Body of pancreas (tissue), 4 donors: ENCODE results near the gene ADRA2C. TPM values are rescaled to one million over a fixed set of nuclear protein-coding genes. Genes with fewer than 3 reads are reported as not detected.

Experiments used
- ATAC-seq: fragments of 150-250 bp; one replicate; pipeline ENCODE4 v1.9.1; 2016
- DNase-seq, 4 donors: peaks; one replicate each; pipeline ENCODE4 v3.0.0-alpha.2; 2019
- H3K27ac ChIP-seq, 4 donors: fragments of 200-600 bp; sonication (generic); 1 replicate in 3 of 4; 2 replicates in 1 of 4; pipeline versions ENCODE4 v1.5.1 to v1.6.1; 2016 to 2019; ENCODE audit warnings: mild to moderate bottlenecking in 1 of 4, mixed read lengths in 1 of 4, moderate library complexity in 1 of 4
- H3K27me3 ChIP-seq, 2 donors: fragments of 200-600 bp; sonication (generic); one replicate each; pipeline ENCODE4 v1.6.0; 2016; ENCODE audit warnings: mild to moderate bottlenecking in 1 of 2
- H3K36me3 ChIP-seq, 2 donors: fragments of 200-600 bp; sonication (generic); replicated peaks in 1 of 2; 2 replicates each; pipeline ENCODE4 v1.5.1; 2016; ENCODE audit warnings: low read depth in 2 of 2; ENCODE audit not compliant: insufficient read depth in 1 of 2
- H3K4me1 ChIP-seq: fragments of 200-600 bp; sonication (generic); one replicate; pipeline ENCODE4 v1.6.0; 2016
- H3K4me3 ChIP-seq, 2 donors: fragments of 200-600 bp; sonication (generic); 1 replicate in 1 of 2; 2 replicates in 1 of 2; pipeline ENCODE4 v1.5.1; 2016 to 2019
- H3K9me3 ChIP-seq, 3 donors: fragments of 200-600 bp; sonication (generic); 1 replicate in 2 of 3; 2 replicates in 1 of 3; pipeline ENCODE4 v1.5.1; 2016
- CTCF ChIP-seq, 7 experiments: fragments of 450-650 bp in 4 of 7; fragments of 200-600 bp in 3 of 7; sonication (generic) in 3 of 7; IDR thresholded peaks; one replicate each; pipeline ENCODE4 v1.5.1; 2016 to 2019; ENCODE audit warnings: antibody characterized with exemption in 7 of 7
- POLR2A ChIP-seq, 3 donors: fragments of 450-650 bp; IDR thresholded peaks; one replicate each; pipeline ENCODE4 v1.6.1; 2016; ENCODE audit warnings: antibody characterized with exemption in 3 of 3, mild to moderate bottlenecking in 2 of 3
- WGBS, 2 donors: methylation state at CpG; one replicate each; pipeline ENCODE4 v1.1.5; 2017; 5-methylcytosine and 5-hydroxymethylcytosine counted together
- intact Hi-C: fragments of 100-400 bp; cut with DNase I; formaldehyde crosslinking; loops from one replicate; pipeline ENCODE4 v1.15.1; 2023
- total RNA-seq, 2 donors: library from RNA; depleted of rRNA; stranded (reverse); fragments of >200 nt; gene quantifications; one replicate each; pipeline ENCODE4 v1.1.0, GENCODE V29; 2016

The ADRA2C gene
- total RNA-seq, 2 donors from 2014 or later = 6.7 to 10.5 TPM

GRCh38 chr4:3776166-3777032 lies 10.2 kb downstream of the ADRA2C start:
- 58 to 78% methylated on average over 10 to 20 of the region's 22 CpGs for WGBS, 2 donors
- H3K27ac ChIP-seq = no peak overlapping the region
- no peak overlapping the region for H3K4me3 ChIP-seq
- intact Hi-C loops = no loop called here
- TF ChIP-seq POLR2A (IDR thresholded peaks at IDR 0.05) (no peak), CTCF (IDR thresholded peaks at IDR 0.05) (no peak)
- H3K36me3 ChIP-seq = no peaks in the 10 kb centered on the region
- peaks cover 26% of the 10 kb centered on the region for H3K4me1 ChIP-seq
- no peaks in the 10 kb centered on the region for H3K27me3 ChIP-seq
- H3K9me3 ChIP-seq = no peaks in the 10 kb centered on the region
- no peak for ATAC-seq
- no peak for DNase-seq

GRCh38 chr4:3777033-3777390 lies 10.8 kb downstream of the ADRA2C start:
- no peaks in the 10 kb centered on the region for H3K36me3 ChIP-seq
- no peaks in the 10 kb centered on the region for H3K27me3 ChIP-seq
- no peak overlapping the region for H3K4me3 ChIP-seq
- 67 to 84% methylated on average over 4 to 5 of the region's 5 CpGs for WGBS, 2 donors
- no peaks in the 10 kb centered on the region for H3K9me3 ChIP-seq
- ATAC-seq (no peak), DNase-seq (no peak)
- H3K27ac ChIP-seq = no peak overlapping the region
- intact Hi-C loops = no loop called here
- no peak for TF ChIP-seq CTCF (IDR thresholded peaks at IDR 0.05)
- no peak for TF ChIP-seq POLR2A (IDR thresholded peaks at IDR 0.05)
- H3K4me1 ChIP-seq = peaks cover 26% of the 10 kb centered on the region

GRCh38 chr4:3777669-3778068 lies 11.5 kb downstream of the ADRA2C start:
- intact Hi-C loops = no loop called here
- no peak for ATAC-seq
- 73 to 74% methylated on average over 13 of the region's 13 CpGs for WGBS, 2 donors
- no peak overlapping the region for H3K27ac ChIP-seq
- peaks cover 26% of the 10 kb centered on the region for H3K4me1 ChIP-seq
- TF ChIP-seq POLR2A (IDR thresholded peaks at IDR 0.05) (no peak), CTCF (IDR thresholded peaks at IDR 0.05) (no peak)
- H3K36me3 ChIP-seq = no peaks in the 10 kb centered on the region
- H3K9me3 ChIP-seq = no peaks in the 10 kb centered on the region
- no peaks in the 10 kb centered on the region for H3K27me3 ChIP-seq
- no peak for DNase-seq
- no peak overlapping the region for H3K4me3 ChIP-seq

- TF ChIP-seq POLR2A (IDR thresholded peaks at IDR 0.05) (no peak), CTCF (IDR thresholded peaks at IDR 0.05) (no peak)
- ATAC-seq (no peak), DNase-seq (no peak)
- Histone ChIP-seq H3K27me3 (peaks cover 0 to 12% of the 10 kb centered on the region in 2 donors), H3K36me3 (no peaks in the 10 kb centered on the region), H3K9me3 (no peaks in the 10 kb centered on the region), H3K27ac (no peak overlapping the region), H3K4me3 (no peak overlapping the region), H3K4me1 (peaks cover 34% of the 10 kb centered on the region)
- WGBS, 2 donors = 56% methylated on average over 6 of the region's 6 CpGs; no CpG with 5 or more reads in 1 of the 2 donors
- intact Hi-C loops = no loop called here
These were observed 13.3 kb downstream of the ADRA2C start for GRCh38 chr4:3779509-3779908.
